HepG2 (cell line): Measurements from ENCODE around the gene FASTK. TPM values are rescaled to one million over a fixed set of nuclear protein-coding genes. Genes with fewer than 3 reads are reported as not detected.

Source experiments
- AKAP8 ChIP-seq: sonication (generic); formaldehyde crosslinking; IDR thresholded peaks from 2 replicates; pipeline ENCODE4 v1.5.1; 2020; ENCODE audit warnings: mild to moderate bottlenecking, missing genetic modification reagents
- ATF2 ChIP-seq: sonication (generic); formaldehyde crosslinking; IDR thresholded peaks from 2 replicates; pipeline ENCODE4 v1.4.0; 2020; ENCODE audit warnings: missing genetic modification reagents
- CSRNP1 ChIP-seq: sonication (generic); formaldehyde crosslinking; IDR thresholded peaks from 2 replicates; pipeline ENCODE4 v1.8.1; 2023; ENCODE audit warnings: mild to moderate bottlenecking, missing genetic modification reagents
- DBP ChIP-seq: sonication (generic); formaldehyde crosslinking; IDR thresholded peaks from 2 replicates; pipeline ENCODE4 v1.4.0; 2020; ENCODE audit warnings: missing genetic modification reagents; ENCODE audit errors: not compliant biosample characterization
- FIP1L1 ChIP-seq: fragments of 200-400 bp; formaldehyde crosslinking; IDR thresholded peaks from 2 replicates; pipeline ENCODE4 v1.6.1; 2018; ENCODE audit warnings: low read depth, mild to moderate bottlenecking, low read length, moderate library complexity, borderline replicate concordance; ENCODE audit not compliant: insufficient read depth
- GABPB1 ChIP-seq: IDR thresholded peaks from 2 replicates; pipeline ENCODE4 v1.6.1; 2016; ENCODE audit warnings: mild to moderate bottlenecking, missing genetic modification reagents, moderate library complexity, missing compliant biosample characterization
- HMGA1 ChIP-seq: sonication (generic); formaldehyde crosslinking; conservative IDR thresholded peaks from 2 replicates; pipeline ENCODE4 v1.4.0; 2020; ENCODE audit warnings: missing genetic modification reagents
- KDM4B ChIP-seq: sonication (generic); formaldehyde crosslinking; IDR thresholded peaks from 2 replicates; pipeline ENCODE4 v1.4.0; 2020; ENCODE audit warnings: missing genetic modification reagents
- KDM5B ChIP-seq: sonication (generic); formaldehyde crosslinking; IDR thresholded peaks from 2 replicates; pipeline ENCODE4 v1.4.0; 2020; ENCODE audit warnings: missing genetic modification reagents, mild to moderate bottlenecking, borderline replicate concordance
- PATZ1 ChIP-seq: sonication (generic); formaldehyde crosslinking; IDR thresholded peaks from 2 replicates; pipeline ENCODE4 v1.4.0; 2020; ENCODE audit warnings: missing genetic modification reagents
- PHF5A ChIP-seq: IDR thresholded peaks from one replicate; pipeline ENCODE4 v1.6.1; 2018; ENCODE audit warnings: low read depth, missing genetic modification reagents; ENCODE audit not compliant: unreplicated experiment
- SKI ChIP-seq: fragments of 450-650 bp; IDR thresholded peaks from one replicate; pipeline ENCODE4 v1.6.1; 2018; ENCODE audit warnings: mild to moderate bottlenecking; ENCODE audit not compliant: partially characterized antibody
- ZBTB38 ChIP-seq: sonication (generic); formaldehyde crosslinking; IDR thresholded peaks from 2 replicates; pipeline ENCODE4 v1.5.1; 2020; ENCODE audit warnings: mild to moderate bottlenecking, missing genetic modification reagents
- ZNF280D ChIP-seq: sonication (generic); formaldehyde crosslinking; IDR thresholded peaks from 2 replicates; pipeline ENCODE4 v1.5.1; 2020; ENCODE audit warnings: mild to moderate bottlenecking, missing genetic modification reagents
- ZNF33B ChIP-seq: sonication (generic); formaldehyde crosslinking; IDR thresholded peaks from 2 replicates; pipeline ENCODE4 v1.5.1; 2020; ENCODE audit warnings: mild to moderate bottlenecking, missing genetic modification reagents
- ZNF660 ChIP-seq: sonication (generic); formaldehyde crosslinking; IDR thresholded peaks from 2 replicates; pipeline ENCODE4 v1.5.1; 2020; ENCODE audit warnings: mild to moderate bottlenecking, low read depth, missing genetic modification reagents, borderline replicate concordance
- polyA plus RNA-seq, 8 experiments: library from polyadenylated mRNA; depleted of rRNA in 3 of 8; stranded (reverse) in 7 of 8; unstranded in 1 of 8; fragments of >200 nt; fragmentation: Illumina TruSeq in 4 of 8; extraction: Trizol in 4 of 8; gene quantifications; 2 replicates each; pipeline versions ENCODE4 v1.2.1 to v1.2.3, GENCODE V29; 2011 to 2016; ENCODE audit warnings: low read depth in 4 of 8, missing spikeins in 1 of 8, mixed read lengths in 1 of 8; ENCODE audit not compliant: insufficient read depth in 1 of 8
- total RNA-seq, 5 experiments: library from RNA; depleted of rRNA; stranded (reverse); fragments of >200 nt; fragmentation: Illumina TruSeq; extraction: Trizol; gene quantifications; 2 replicates each; pipeline ENCODE4 v1.2.3, GENCODE V29; 2016; ENCODE audit warnings: low read depth in 1 of 5
- TF ChIP-seq, protein P1 (sequence below): sonication (generic); IDR thresholded peaks from 2 replicates; pipeline ENCODE4 v1.6.1; 2016; ENCODE audit warnings: low read depth, borderline replicate concordance

Gene FASTK
- total and polyA plus RNA-seq, 2 of the 13 experiments (the other 11 are each of a cell fraction or from before 2014, with no cell fraction given) = 52.9 to 55.7 TPM

GRCh38 chr7:151085691-151086620 lies 5.3 kb upstream of the FASTK start, which contains the start of gene AGAP3 (continued):
- TF ChIP-seq ZNF280D (CRISPR knock-in tag) = 0 out of 2 replicates have a peak, but pooled peaks have one; percentile 55
- no peak for TF ChIP-seq ZNF660 (CRISPR knock-in tag)
- 0 out of 2 replicates have a peak, but pooled peaks have one; percentile 16 for TF ChIP-seq ATF2 (CRISPR knock-in tag)
- peak; percentile 10 for TF ChIP-seq SKI
- peak; percentile 90 for TF ChIP-seq PATZ1 (CRISPR knock-in tag)
- TF ChIP-seq GABPB1 (CRISPR knock-in tag) = peak; percentile 86
- no peak for TF ChIP-seq HMGA1 (CRISPR knock-in tag)
- peak; percentile 72 for TF ChIP-seq ZBTB38
- TF ChIP-seq KDM4B = peak; percentile 44; the same call in 1 of the 2 replicates
- TF ChIP-seq, protein P1, sequence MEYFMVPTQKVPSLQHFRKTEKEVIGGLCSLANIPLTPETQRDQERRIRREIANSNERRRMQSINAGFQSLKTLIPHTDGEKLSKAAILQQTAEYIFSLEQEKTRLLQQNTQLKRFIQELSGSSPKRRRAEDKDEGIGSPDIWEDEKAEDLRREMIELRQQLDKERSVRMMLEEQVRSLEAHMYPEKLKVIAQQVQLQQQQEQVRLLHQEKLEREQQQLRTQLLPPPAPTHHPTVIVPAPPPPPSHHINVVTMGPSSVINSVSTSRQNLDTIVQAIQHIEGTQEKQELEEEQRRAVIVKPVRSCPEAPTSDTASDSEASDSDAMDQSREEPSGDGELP = peak; percentile 58; the same call in 1 of the 2 replicates
- TF ChIP-seq ZNF33B (CRISPR knock-in tag) = 0 out of 2 replicates have a peak, but pooled peaks have one; percentile 60
- TF ChIP-seq FIP1L1 = no peak
- TF ChIP-seq CSRNP1 (CRISPR knock-in tag) = peak; percentile 72; the same call in 1 of the 2 replicates
- TF ChIP-seq DBP (CRISPR knock-in tag) = peak; percentile 35
- no peak for TF ChIP-seq PHF5A (CRISPR knock-in tag)
- no peak for TF ChIP-seq AKAP8 (CRISPR knock-in tag)
- peak; percentile 73; the same call in 1 of the 2 replicates for TF ChIP-seq KDM5B
